Vagina (tissue), 2 donors: ENCODE results near the gene HAUS6.

ENCODE experiments used
- CTCF ChIP-seq, 3 experiments: fragments of 450-650 bp in 2 of 3; fragments of 200-600 bp in 1 of 3; sonication (generic) in 1 of 3; IDR thresholded peaks; one replicate each; pipeline ENCODE4 v1.5.1; 2017 to 2019; ENCODE audit warnings: antibody characterized with exemption in 3 of 3, mild to moderate bottlenecking in 2 of 3, moderate library complexity in 2 of 3
- POLR2A ChIP-seq, 2 donors: fragments of 450-650 bp; IDR thresholded peaks; one replicate each; pipeline ENCODE4 v1.6.1; 2017; ENCODE audit warnings: antibody characterized with exemption in 2 of 2, mild to moderate bottlenecking in 2 of 2, moderate library complexity in 2 of 2
- POLR2AphosphoS5 ChIP-seq, 2 donors: sonication (generic); formaldehyde crosslinking; IDR thresholded peaks; one replicate each; pipeline ENCODE4 v1.9.0; 2017; ENCODE audit warnings: antibody characterized with exemption in 2 of 2, mild to moderate bottlenecking in 2 of 2, low read depth in 1 of 2; ENCODE audit not compliant: insufficient read depth in 1 of 2

GRCh38 chr9:19114680-19115270 is 12.1 kb upstream of the HAUS6 start:
- no peak for TF ChIP-seq POLR2A (IDR thresholded peaks at IDR 0.05)
- no peak for TF ChIP-seq CTCF (IDR thresholded peaks at IDR 0.05)
- TF ChIP-seq POLR2AphosphoS5 (IDR thresholded peaks at IDR 0.05; ENCODE audit: insufficient read depth in 1 of 2, low read depth in 1 of 2) = no peak
